Gastroesophageal sphincter (tissue), 2 donors: ENCODE results near the gene HPF1.

Source experiments
- EP300 ChIP-seq: sonication (generic); formaldehyde crosslinking; IDR thresholded peaks from one replicate; pipeline ENCODE4 v1.6.1; 2017; ENCODE audit warnings: antibody characterized with exemption, mild to moderate bottlenecking
- POLR2A ChIP-seq, 2 donors: fragments of 450-650 bp; IDR thresholded peaks; one replicate each; pipeline ENCODE4 v1.6.1; 2017; ENCODE audit warnings: antibody characterized with exemption in 2 of 2, mild to moderate bottlenecking in 2 of 2, moderate library complexity in 1 of 2
- POLR2AphosphoS5 ChIP-seq: sonication (generic); formaldehyde crosslinking; IDR thresholded peaks from one replicate; pipeline ENCODE4 v1.6.1; 2017; ENCODE audit warnings: antibody characterized with exemption

DNA sequence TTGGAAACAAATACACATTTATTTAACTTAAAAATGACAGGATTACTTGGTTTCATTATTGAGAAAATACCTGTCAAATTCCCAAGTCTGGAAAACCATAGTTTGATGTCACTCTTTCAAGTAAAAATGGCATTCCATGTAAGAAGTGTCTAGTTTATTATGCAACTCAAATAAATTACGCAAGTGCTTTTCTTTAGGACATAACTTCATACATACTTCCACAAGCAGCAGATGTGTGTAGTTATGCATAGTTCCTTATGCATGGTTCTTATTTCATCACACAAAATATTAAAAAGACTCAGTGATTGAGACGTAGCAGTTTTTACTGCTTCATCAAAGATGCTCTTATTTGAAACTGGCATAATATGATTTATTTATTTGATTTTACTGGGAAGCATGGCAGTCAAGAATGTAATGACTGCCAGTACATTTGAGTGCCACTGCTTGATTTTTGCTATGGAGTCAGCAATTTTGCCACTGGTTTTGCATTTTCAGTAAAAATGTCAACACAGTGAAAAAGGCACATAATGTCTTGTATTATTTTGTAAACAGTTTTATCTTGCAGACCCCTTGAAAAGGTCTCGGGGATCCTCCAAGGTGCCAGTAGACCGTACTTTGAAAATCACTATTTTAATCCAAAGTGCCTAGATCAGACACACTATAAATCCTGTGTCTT lies 75.2 kb downstream of the HPF1 start:
- TF ChIP-seq POLR2AphosphoS5 (no peak), EP300 (no peak), POLR2A (IDR thresholded peaks at IDR 0.05) (no peak)
